Measurements from ENCODE around the gene HMX2. TPM values are rescaled to one million over a fixed set of nuclear protein-coding genes. Genes with fewer than 3 reads are reported as not detected.

The HMX2 gene
- polyA plus RNA-seq, 1 donor from 2014 or later = not detected

DNA sequence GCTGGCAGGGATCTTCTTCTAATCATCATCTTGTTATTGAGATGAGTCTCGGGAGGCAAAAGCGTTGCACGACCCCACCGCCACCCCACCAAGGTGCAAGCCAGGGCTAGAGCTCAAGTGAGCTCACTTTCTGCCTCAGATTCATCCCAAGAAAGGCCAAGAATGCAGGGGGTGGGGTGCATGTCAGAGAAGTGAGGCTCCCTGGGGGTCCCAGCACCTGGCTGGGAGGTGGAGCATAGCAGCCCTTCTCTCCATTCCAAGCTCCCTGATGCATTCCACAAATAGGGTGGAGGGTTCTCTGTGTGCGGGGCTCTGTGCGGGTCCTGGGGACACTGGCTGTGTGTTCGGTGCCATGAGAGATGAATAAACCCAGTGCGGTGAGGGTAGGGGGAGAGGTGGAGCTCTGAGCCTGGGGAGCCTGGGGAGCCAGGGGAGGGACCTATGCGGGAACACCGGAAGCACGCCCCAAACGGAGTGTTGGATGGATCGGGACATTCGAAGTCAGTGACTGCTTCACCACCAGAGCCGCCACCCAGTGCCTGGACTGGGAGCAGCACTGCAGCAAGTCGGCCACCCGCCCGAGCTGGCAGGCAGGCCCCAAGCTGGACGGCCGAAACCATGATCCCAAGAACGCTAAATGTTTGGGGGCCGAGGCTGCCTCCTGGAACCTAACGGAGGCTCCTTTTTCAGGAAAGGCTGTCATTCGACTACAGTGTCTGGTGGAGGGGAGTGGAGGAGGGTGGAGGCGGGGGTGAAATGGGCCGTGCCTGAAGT lies 30.1 kb upstream of the HMX2 start:
- no peak for TF ChIP-seq POLR2AphosphoS5 (IDR thresholded peaks at IDR 0.05)
- no peak for TF ChIP-seq CTCF (IDR thresholded peaks at IDR 0.05; ENCODE audit: poor library complexity, severe bottlenecking)
- TF ChIP-seq SMC3 (conservative IDR thresholded peaks at IDR 0.05; ENCODE audit: poor library complexity) = no peak
- Histone ChIP-seq H2AFZ (ENCODE audit: low read depth, low read length) (no peak overlapping the region), H3K79me2 (replicated peaks; ENCODE audit: insufficient read depth, low read length) (no peaks in the 10 kb centered on the region), H4K20me1 (ENCODE audit: insufficient read depth) (no peaks in the 10 kb centered on the region), H3F3A (ENCODE audit: insufficient read depth, low read length, poor library complexity, severe bottlenecking) (no peaks in the 10 kb centered on the region), H3K9me3 (ENCODE audit: low read length) (no peaks in the 10 kb centered on the region), H3K27ac (ENCODE audit: low read length) (no peak overlapping the region), H3K36me3 (ENCODE audit: insufficient read depth, low read length) (no peaks in the 10 kb centered on the region), H3K27me3 (ENCODE audit: insufficient read depth, low read depth, low read length) (peaks cover 3% of the 10 kb centered on the region), H3K9me2 (ENCODE audit: insufficient read depth, low read length) (no peaks in the 10 kb centered on the region), H3K4me3 (ENCODE audit: low read length) (no peak overlapping the region), H3K4me2 (ENCODE audit: low read length) (no peak overlapping the region), H3K9ac (ENCODE audit: low read length) (no peak overlapping the region)

DNA sequence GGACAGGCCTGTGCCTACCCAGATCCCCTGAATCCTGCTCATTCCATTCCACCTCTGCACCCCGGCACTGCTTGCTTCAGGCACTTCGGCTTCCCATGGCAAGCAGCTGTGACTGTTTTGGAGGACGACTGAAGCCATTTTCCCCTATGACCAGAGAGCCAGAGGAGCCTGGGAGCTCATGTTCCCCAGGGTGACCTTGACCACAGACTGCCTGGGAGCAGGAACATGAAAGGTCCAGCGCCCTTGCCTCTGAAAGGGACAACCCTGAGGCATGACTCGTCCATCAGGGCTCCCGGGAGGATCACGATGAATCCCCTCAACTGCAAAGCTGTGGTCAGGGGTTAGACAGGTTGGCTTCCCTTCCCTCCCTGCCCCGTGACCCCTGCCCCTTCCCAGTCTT lies 28.9 kb upstream of the HMX2 start:
- Histone ChIP-seq H3K9me2 (ENCODE audit: insufficient read depth, low read length) (no peaks in the 10 kb centered on the region), H3K79me2 (replicated peaks; ENCODE audit: insufficient read depth, low read length) (no peaks in the 10 kb centered on the region), H3K9ac (ENCODE audit: low read length) (no peak overlapping the region), H4K20me1 (ENCODE audit: insufficient read depth) (no peaks in the 10 kb centered on the region), H3K27ac (ENCODE audit: low read length) (no peak overlapping the region), H3F3A (ENCODE audit: insufficient read depth, low read length, poor library complexity, severe bottlenecking) (no peaks in the 10 kb centered on the region), H3K27me3 (ENCODE audit: insufficient read depth, low read depth, low read length) (peaks cover 3% of the 10 kb centered on the region), H3K4me2 (ENCODE audit: low read length) (no peak overlapping the region), H3K9me3 (ENCODE audit: low read length) (no peaks in the 10 kb centered on the region), H2AFZ (ENCODE audit: low read depth, low read length) (no peak overlapping the region), H3K4me3 (ENCODE audit: low read length) (no peak overlapping the region), H3K36me3 (ENCODE audit: insufficient read depth, low read length) (no peaks in the 10 kb centered on the region)
- no peak for TF ChIP-seq CTCF (IDR thresholded peaks at IDR 0.05; ENCODE audit: poor library complexity, severe bottlenecking)
- TF ChIP-seq RAD21 (conservative IDR thresholded peaks at IDR 0.05) = no peak
- TF ChIP-seq MXI1 (conservative IDR thresholded peaks at IDR 0.05; ENCODE audit: poor library complexity, severe bottlenecking) = no peak
- TF ChIP-seq, protein P1, sequence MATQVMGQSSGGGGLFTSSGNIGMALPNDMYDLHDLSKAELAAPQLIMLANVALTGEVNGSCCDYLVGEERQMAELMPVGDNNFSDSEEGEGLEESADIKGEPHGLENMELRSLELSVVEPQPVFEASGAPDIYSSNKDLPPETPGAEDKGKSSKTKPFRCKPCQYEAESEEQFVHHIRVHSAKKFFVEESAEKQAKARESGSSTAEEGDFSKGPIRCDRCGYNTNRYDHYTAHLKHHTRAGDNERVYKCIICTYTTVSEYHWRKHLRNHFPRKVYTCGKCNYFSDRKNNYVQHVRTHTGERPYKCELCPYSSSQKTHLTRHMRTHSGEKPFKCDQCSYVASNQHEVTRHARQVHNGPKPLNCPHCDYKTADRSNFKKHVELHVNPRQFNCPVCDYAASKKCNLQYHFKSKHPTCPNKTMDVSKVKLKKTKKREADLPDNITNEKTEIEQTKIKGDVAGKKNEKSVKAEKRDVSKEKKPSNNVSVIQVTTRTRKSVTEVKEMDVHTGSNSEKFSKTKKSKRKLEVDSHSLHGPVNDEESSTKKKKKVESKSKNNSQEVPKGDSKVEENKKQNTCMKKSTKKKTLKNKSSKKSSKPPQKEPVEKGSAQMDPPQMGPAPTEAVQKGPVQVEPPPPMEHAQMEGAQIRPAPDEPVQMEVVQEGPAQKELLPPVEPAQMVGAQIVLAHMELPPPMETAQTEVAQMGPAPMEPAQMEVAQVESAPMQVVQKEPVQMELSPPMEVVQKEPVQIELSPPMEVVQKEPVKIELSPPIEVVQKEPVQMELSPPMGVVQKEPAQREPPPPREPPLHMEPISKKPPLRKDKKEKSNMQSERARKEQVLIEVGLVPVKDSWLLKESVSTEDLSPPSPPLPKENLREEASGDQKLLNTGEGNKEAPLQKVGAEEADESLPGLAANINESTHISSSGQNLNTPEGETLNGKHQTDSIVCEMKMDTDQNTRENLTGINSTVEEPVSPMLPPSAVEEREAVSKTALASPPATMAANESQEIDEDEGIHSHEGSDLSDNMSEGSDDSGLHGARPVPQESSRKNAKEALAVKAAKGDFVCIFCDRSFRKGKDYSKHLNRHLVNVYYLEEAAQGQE (IDR thresholded peaks at IDR 0.05; ENCODE audit: borderline replicate concordance) = no peak
- no peak for TF ChIP-seq EZH2 (IDR thresholded peaks at IDR 0.05; ENCODE audit: borderline replicate concordance, insufficient read depth, low read length, poor library complexity, severe bottlenecking)
- no peak for TF ChIP-seq SMC3 (conservative IDR thresholded peaks at IDR 0.05; ENCODE audit: poor library complexity)
- TF ChIP-seq EP300 (conservative IDR thresholded peaks at IDR 0.05; ENCODE audit: poor library complexity, severe bottlenecking) = no peak
- no peak for TF ChIP-seq TAF1 (IDR thresholded peaks at IDR 0.05; ENCODE audit: low read depth)
- TF ChIP-seq POLR2AphosphoS5 (IDR thresholded peaks at IDR 0.05) = no peak

Measured in neural cell (in vitro differentiated cells).